MG63 (cell line): ENCODE measurements around the gene RNFT1. TPM values are rescaled to one million over a fixed set of nuclear protein-coding genes. Genes with fewer than 3 reads are reported as not detected.
A peak's percentile ranks its signal among the peaks of the same experiment; 100 is the strongest.
"Not testable (repeated sequence)": the region's sequence is repeated elsewhere in the genome, so short reads cannot be mapped to it uniquely, and the experiment has no call there.

ENCODE experiments used
- DNase-seq: peaks from one replicate; pipeline ENCODE4 v3.0.0-alpha.2; 2020
- H3K27me3 ChIP-seq: fragments of 250-450 bp; sonication (Bioruptor Pico); 2 replicates; pipeline ENCODE4 v1.5.1; 2020; ENCODE audit warnings: mild to moderate bottlenecking, moderate library complexity
- H3K36me3 ChIP-seq: fragments of 250-450 bp; sonication (Bioruptor Pico); 2 replicates; pipeline ENCODE4 v1.5.1; 2020; ENCODE audit warnings: mild to moderate bottlenecking, moderate library complexity
- H3K4me3 ChIP-seq: fragments of 250-450 bp; sonication (Bioruptor Pico); 2 replicates; pipeline ENCODE4 v1.5.1; 2020; ENCODE audit warnings: mild to moderate bottlenecking, moderate library complexity
- H3K9me3 ChIP-seq: fragments of 250-450 bp; sonication (Bioruptor Pico); 2 replicates; pipeline ENCODE4 v1.5.1; 2020; ENCODE audit warnings: mild to moderate bottlenecking, moderate library complexity
- total RNA-seq: library from RNA; depleted of rRNA; stranded (reverse); fragments of >200 nt; shearing (Covaris generic); gene quantifications from 2 replicates; pipeline ENCODE4 v1.2.3, GENCODE V29; 2014; ENCODE audit warnings: low replicate concordance; rRNA removed

Gene RNFT1
- total RNA-seq, 1 experiment from 2014 or later: 8.6 TPM

GRCh38 chr17:59946433-59946832 lies 18.1 kb downstream of the RNFT1 start:
- H3K4me3 ChIP-seq, H3K9me3 ChIP-seq, H3K27me3 ChIP-seq, DNase-seq: not testable (repeated sequence)
- H3K36me3 ChIP-seq: peaks cover 54% of the 10 kb centered on the region

DNA sequence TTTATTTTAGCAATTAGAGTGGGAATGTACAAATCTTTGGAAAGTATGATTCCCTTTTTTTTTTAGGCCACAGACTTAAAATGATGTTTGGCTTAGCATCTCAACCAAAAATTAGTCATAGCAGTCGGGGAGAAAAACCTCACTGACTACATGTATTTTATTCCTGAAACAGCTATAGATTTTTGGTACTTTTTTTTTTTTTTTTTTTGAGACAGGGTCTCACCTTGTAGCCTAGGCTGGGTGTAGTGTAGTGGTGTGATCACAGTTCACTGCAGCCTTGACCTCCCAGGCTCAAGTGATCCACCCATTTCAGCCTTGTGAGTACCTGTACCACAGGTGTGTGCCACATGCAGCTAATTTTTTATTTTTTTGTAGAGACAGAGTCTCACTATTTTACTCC lies 23.4 kb downstream of the RNFT1 start:
- DNase-seq: no peak
- H3K9me3 ChIP-seq: no peaks in the 10 kb centered on the region
- H3K4me3 ChIP-seq: no peak overlapping the region
- H3K36me3 ChIP-seq: peaks cover 59% of the 10 kb centered on the region
- H3K27me3 ChIP-seq: no peaks in the 10 kb centered on the region

- H3K27me3 ChIP-seq, H3K4me3 ChIP-seq, H3K9me3 ChIP-seq: not testable (repeated sequence)
- H3K36me3 ChIP-seq: peaks cover 59% of the 10 kb centered on the region
- DNase-seq: peak; percentile 9
Measured at GRCh38 chr17:59940697-59941096, 23.8 kb downstream of the RNFT1 start.

GRCh38 chr17:59933317-59933716 lies 31.2 kb downstream of the RNFT1 start:
- H3K27me3 ChIP-seq, DNase-seq, H3K9me3 ChIP-seq, H3K4me3 ChIP-seq: not testable (repeated sequence)
- peaks cover 68% of the 10 kb centered on the region for H3K36me3 ChIP-seq

GRCh38 chr17:59930768-59931167 lies 33.8 kb downstream of the RNFT1 start:
- peaks cover 69% of the 10 kb centered on the region for H3K36me3 ChIP-seq
- not testable (repeated sequence) for H3K27me3 ChIP-seq, H3K4me3 ChIP-seq, DNase-seq, H3K9me3 ChIP-seq

DNA sequence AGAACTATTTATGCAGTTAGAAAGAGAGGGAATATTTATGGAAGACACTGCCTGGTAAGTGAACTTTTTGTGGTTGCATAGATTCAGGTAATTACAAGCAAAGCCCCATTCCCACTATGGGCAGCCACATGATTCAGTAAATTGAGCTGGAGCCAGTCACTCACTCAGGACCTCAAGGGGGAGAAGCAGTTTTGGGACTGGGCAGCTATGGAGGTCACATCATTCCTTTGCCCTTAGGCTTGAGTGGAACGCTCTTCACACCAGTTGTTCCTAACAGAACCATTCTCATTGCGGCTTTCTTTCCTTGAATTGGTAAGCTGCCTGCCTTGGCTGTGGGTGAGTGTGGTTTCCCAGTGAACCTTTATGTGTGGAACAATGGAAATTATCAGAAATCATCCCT lies 34.4 kb downstream of the RNFT1 start:
- not testable (repeated sequence) for H3K9me3 ChIP-seq, H3K4me3 ChIP-seq, H3K27me3 ChIP-seq, DNase-seq
- H3K36me3 ChIP-seq: peaks cover 67% of the 10 kb centered on the region

DNA sequence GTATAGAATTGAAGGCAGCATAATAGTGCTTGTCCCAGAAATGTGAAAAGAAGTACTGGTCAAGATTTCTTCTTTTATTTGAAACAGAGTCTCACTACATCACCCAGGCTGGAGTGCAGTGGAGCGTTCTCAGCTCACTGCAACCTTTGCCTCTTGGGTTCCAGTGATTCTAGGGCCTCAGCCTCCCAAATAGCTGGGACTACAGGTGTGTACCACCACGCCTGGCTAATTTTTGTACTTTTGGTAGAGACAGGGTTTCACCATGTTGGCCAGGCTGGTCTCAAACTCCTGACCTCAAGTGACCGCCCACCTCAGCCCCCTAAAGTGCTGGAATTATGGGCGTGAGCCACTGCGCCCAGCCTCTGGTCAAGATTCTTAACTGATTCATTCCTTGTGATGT lies 43.9 kb downstream of the RNFT1 start:
- H3K36me3 ChIP-seq: peaks cover 70% of the 10 kb centered on the region
- not testable (repeated sequence) for H3K9me3 ChIP-seq, H3K4me3 ChIP-seq, H3K27me3 ChIP-seq, DNase-seq

GRCh38 chr17:59916446-59916845 lies 48.1 kb downstream of the RNFT1 start:
- Histone ChIP-seq H3K4me3 (no peak overlapping the region), H3K36me3 (peaks cover 81% of the 10 kb centered on the region), H3K27me3 (no peaks in the 10 kb centered on the region), H3K9me3 (no peaks in the 10 kb centered on the region)
- DNase-seq: no peak

GRCh38 chr17:59914274-59914854 lies 50.2 kb downstream of the RNFT1 start:
- Histone ChIP-seq H3K4me3 (no peak overlapping the region), H3K9me3 (no peaks in the 10 kb centered on the region), H3K27me3 (no peaks in the 10 kb centered on the region), H3K36me3 (peaks cover 63% of the 10 kb centered on the region)
- DNase-seq: no peak

DNA sequence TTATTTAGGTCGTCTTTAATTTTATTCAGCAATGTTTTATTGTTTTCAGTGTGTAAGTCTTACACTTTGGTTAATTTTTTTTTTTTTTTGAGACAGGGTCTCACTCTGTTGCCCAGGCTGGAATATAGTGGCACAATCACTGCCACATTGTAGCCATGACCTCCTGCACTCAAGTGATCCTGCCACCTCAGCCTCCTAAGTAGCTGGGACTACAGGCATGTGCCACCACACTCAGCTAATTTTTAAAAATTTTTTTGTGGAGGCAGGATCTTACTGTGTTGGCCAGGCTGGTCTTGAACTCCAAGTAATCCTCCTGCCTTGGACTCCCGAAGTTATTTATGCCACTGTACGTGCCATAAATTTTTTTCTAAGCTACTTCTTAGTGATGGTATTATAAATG lies 57.1 kb downstream of the RNFT1 start:
- no peak for DNase-seq
- H3K36me3 ChIP-seq: peaks cover 13% of the 10 kb centered on the region; the same call in 1 of the 2 replicates
- H3K9me3 ChIP-seq: no peaks in the 10 kb centered on the region

DNA sequence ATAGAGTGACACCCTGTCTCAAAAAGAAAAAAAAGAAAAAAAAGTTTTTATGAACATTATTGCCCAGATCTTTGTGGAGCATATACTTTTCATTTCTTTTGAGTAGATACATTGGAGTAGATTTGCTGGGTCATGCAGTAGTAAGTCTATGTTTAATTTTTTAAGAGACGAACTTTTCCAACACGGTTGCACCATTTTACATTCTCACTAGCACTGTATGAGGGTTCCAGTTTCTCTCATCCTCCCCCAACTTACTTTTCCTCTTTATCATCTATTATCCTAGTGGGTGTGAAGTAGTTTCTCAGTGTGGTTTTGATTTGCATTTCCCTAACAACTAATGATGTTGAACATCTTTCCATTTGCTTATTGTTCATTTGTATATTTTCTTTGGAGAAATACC lies 61.1 kb downstream of the RNFT1 start:
- DNase-seq: no peak
- no peak overlapping the region for H3K4me3 ChIP-seq
- no peaks in the 10 kb centered on the region for H3K9me3 ChIP-seq
- no peaks in the 10 kb centered on the region for H3K27me3 ChIP-seq
- H3K36me3 ChIP-seq: peaks cover 13% of the 10 kb centered on the region; the same call in 1 of the 2 replicates

More for the DNA sequence above, 57.1 kb downstream of the RNFT1 start:
- Histone ChIP-seq H3K4me3 (no peak overlapping the region), H3K27me3 (no peaks in the 10 kb centered on the region)

Other genes starting within 250 kb of the RNFT1 start
- gene TUBD1, start 71.8 kb downstream of the RNFT1 start, total RNA-seq: 12.9 and 13.6 TPM in 2 replicates
- 10.0 and 10.7 TPM in 2 replicates for gene RPS6KB1, start 71.6 kb downstream of the RNFT1 start, total RNA-seq
- 9.8 and 11.7 TPM in 2 replicates for gene HEATR6, start 114.2 kb upstream of the RNFT1 start, total RNA-seq
- gene CA4, start 185.2 kb upstream of the RNFT1 start, total RNA-seq: 1.9 TPM in 1 of 2 replicates, not detected in the other